CD14-positive monocyte (primary cell): ENCODE results near the gene OR2M5. TPM values are rescaled to one million over a fixed set of nuclear protein-coding genes. Genes with fewer than 3 reads are reported as not detected.

ENCODE experiments used
- DNase-seq, 3 donors: peaks; one replicate each; pipeline ENCODE4 v3.0.0-alpha.2; 2011 to 2022
- H2AFZ ChIP-seq: 2 replicates; pipeline ENCODE4 v1.6.0; 2012; ENCODE audit warnings: mild to moderate bottlenecking, low read depth, low read length, inconsistent platforms; ENCODE audit not compliant: insufficient read depth, poor library complexity, severe bottlenecking
- H3K27ac ChIP-seq, 2 donors: 1 replicate in 1 of 2; 2 replicates in 1 of 2; pipeline ENCODE4 v1.5.1; 2012 to 2013; ENCODE audit warnings: low read length in 2 of 2, control low read depth in 1 of 2, inconsistent platforms in 1 of 2, low read depth in 1 of 2, mild to moderate bottlenecking in 1 of 2
- H3K27me3 ChIP-seq, 2 donors: one replicate each; pipeline versions ENCODE4 v1.6.0 to v1.6.1; 2011 to 2013; ENCODE audit warnings: low read length in 2 of 2; ENCODE audit not compliant: control insufficient read depth in 2 of 2, insufficient read depth in 2 of 2
- H3K36me3 ChIP-seq, 2 donors: replicated peaks in 1 of 2; 1 replicate in 1 of 2; 2 replicates in 1 of 2; pipeline versions ENCODE4 v1.5.1 to v1.6.1; 2012 to 2013; ENCODE audit warnings: low read length in 2 of 2, control low read depth in 1 of 2, inconsistent platforms in 1 of 2, mild to moderate bottlenecking in 1 of 2; ENCODE audit not compliant: insufficient read depth in 2 of 2, control insufficient read depth in 1 of 2
- H3K4me1 ChIP-seq, 2 donors: 1 replicate in 1 of 2; 2 replicates in 1 of 2; pipeline versions ENCODE4 v1.5.1 to v1.6.1; 2012 to 2013; ENCODE audit warnings: low read length in 2 of 2, control low read depth in 1 of 2, inconsistent platforms in 1 of 2, mild to moderate bottlenecking in 1 of 2, moderate library complexity in 1 of 2; ENCODE audit not compliant: insufficient read depth in 2 of 2, control insufficient read depth in 1 of 2
- H3K4me2 ChIP-seq: replicated peaks from 2 replicates; pipeline ENCODE3; 2012; ENCODE audit warnings: low read length, moderate library complexity, mild to moderate bottlenecking; ENCODE audit not compliant: poor library complexity, severe bottlenecking; ENCODE audit errors: extremely low read depth
- H3K4me3 ChIP-seq, 3 experiments: fragments of 200-600 bp in 1 of 3; sonication (generic) in 1 of 3; replicated peaks in 1 of 3; 1 replicate in 2 of 3; 2 replicates in 1 of 3; pipeline ENCODE4 v1.5.1; 2011 to 2013; ENCODE audit warnings: low read length in 3 of 3, mild to moderate bottlenecking in 3 of 3, control low read depth in 2 of 3, low read depth in 2 of 3, inconsistent platforms in 1 of 3, moderate library complexity in 1 of 3
- H3K79me2 ChIP-seq: 2 replicates; pipeline ENCODE4 v1.6.0; 2012; ENCODE audit warnings: mild to moderate bottlenecking, control low read depth, inconsistent platforms, low read length, moderate library complexity; ENCODE audit not compliant: insufficient read depth
- H3K9ac ChIP-seq: 2 replicates; pipeline ENCODE4 v1.6.0; 2017; ENCODE audit warnings: low read length, mild to moderate bottlenecking; ENCODE audit not compliant: insufficient read depth, poor library complexity, severe bottlenecking
- H3K9me3 ChIP-seq, 2 donors: replicated peaks in 1 of 2; 1 replicate in 1 of 2; 2 replicates in 1 of 2; pipeline versions ENCODE4 v1.5.1 to v1.6.1; 2012 to 2013; ENCODE audit warnings: low read length in 2 of 2, control low read depth in 1 of 2; ENCODE audit not compliant: control insufficient read depth in 1 of 2, insufficient read depth in 1 of 2
- H4K20me1 ChIP-seq: 2 replicates; pipeline ENCODE4 v1.6.0; 2012; ENCODE audit warnings: mild to moderate bottlenecking, low read length, control low read depth, moderate library complexity; ENCODE audit not compliant: insufficient read depth
- H3K27ac Mint-ChIP-seq, 7 donors: one replicate each; pipeline ENCODE4 v1.8.0; 2020; ENCODE audit warnings: mild to moderate bottlenecking in 7 of 7, mixed read lengths in 7 of 7, moderate library complexity in 6 of 7, inconsistent platforms in 2 of 7
- H3K27me3 Mint-ChIP-seq, 3 donors: one replicate each; pipeline ENCODE4 v1.8.0; 2021 to 2022; ENCODE audit warnings: low read depth in 3 of 3, mild to moderate bottlenecking in 3 of 3, mixed read lengths in 3 of 3, moderate library complexity in 3 of 3, inconsistent platforms in 1 of 3
- H3K36me3 Mint-ChIP-seq, 2 donors: one replicate each; pipeline ENCODE4 v1.8.0; 2020; ENCODE audit warnings: mixed read lengths in 2 of 2, inconsistent platforms in 1 of 2, mild to moderate bottlenecking in 1 of 2
- H3K4me1 Mint-ChIP-seq: one replicate; pipeline ENCODE4 v1.8.0; 2020; ENCODE audit warnings: mild to moderate bottlenecking, mixed read lengths
- H3K4me3 Mint-ChIP-seq, 2 donors: one replicate each; pipeline ENCODE4 v1.8.0; 2020; ENCODE audit warnings: mild to moderate bottlenecking in 2 of 2, mixed read lengths in 2 of 2, moderate library complexity in 1 of 2
- H3K9me3 Mint-ChIP-seq, 7 donors: one replicate each; pipeline ENCODE4 v1.8.0; 2020 to 2022; ENCODE audit warnings: mixed read lengths in 7 of 7, mild to moderate bottlenecking in 6 of 7, moderate library complexity in 6 of 7, inconsistent platforms in 2 of 7
- WGBS: methylation state at CpG from one replicate; pipeline ENCODE4 v1.1.5; 2013; ENCODE audit warnings: missing lambda C conversion rate; ENCODE audit not compliant: insufficient coverage; 5-methylcytosine and 5-hydroxymethylcytosine counted together
- intact Hi-C, 2 donors: fragments of 100-400 bp; cut with micrococcal nuclease; formaldehyde crosslinking; loops; one replicate each; pipeline versions ENCODE4 v1.15.0 to v1.15.1; 2023
- polyA minus RNA-seq: library from RNA; depleted of rRNA, polyadenylated mRNA; stranded (reverse); fragments of >200 nt; gene quantifications from 2 replicates; pipeline ENCODE4 v1.2.3, GENCODE V29; 2012
- polyA plus RNA-seq, 3 donors: library from polyadenylated mRNA; depleted of rRNA in 1 of 3; unstranded in 2 of 3; stranded (reverse) in 1 of 3; fragments of 300-500 nt in 2 of 3; fragments of >200 nt in 1 of 3; fragmentation: Illumina TruSeq in 2 of 3; gene quantifications; 1 replicate in 2 of 3; 2 replicates in 1 of 3; pipeline ENCODE4 v1.2.3, GENCODE V29; 2012 to 2021
- total RNA-seq, 12 experiments: library from RNA in 1 of 12; stranded (reverse) in 1 of 12; fragments of 120-200 nt in 1 of 12; gene quantifications; one replicate each; pipeline ENCODE4 v1.2.4 and lab custom pipeline; 2013 to 2026; ENCODE audit warnings: mixed read lengths in 6 of 12, inconsistent platforms in 1 of 12
- TF ChIP-seq, protein P1 (sequence below): fragments of 200-600 bp; IDR thresholded peaks from one replicate; pipeline ENCODE4 v1.8.0; 2022; ENCODE audit warnings: antibody characterized with exemption, mild to moderate bottlenecking

OR2M5 gene
- not detected for total RNA-seq (2013)
- polyA plus RNA-seq (not detected), polyA minus RNA-seq (not detected in 2 replicates), total RNA-seq (lab: John Stamatoyannopoulos, UW) (0 to 0.35 (median 0) reads per million in 11 experiments)

- Mint-ChIP-seq H3K4me3 (no peak within 1 kb of the TSS), H3K9me3 (peaks cover 0 to 11% (median 5%) of the 10 kb centered on the region in 7 donors), H3K36me3 (no peaks in the 10 kb centered on the region), H3K27me3 (peaks cover 0 to 2% (median 0%) of the 10 kb centered on the region in 3 donors), H3K4me1 (no peaks in the 10 kb centered on the region), H3K27ac (no peak within 1 kb of the TSS)
- H3K27ac ChIP-seq: no peak within 1 kb of the TSS
- no peaks in the 10 kb centered on the region for H4K20me1 ChIP-seq
- no peak within 1 kb of the TSS for H3K4me3 ChIP-seq
- no peak within 1 kb of the TSS for H3K9ac ChIP-seq
- H3K4me1 ChIP-seq: no peaks in the 10 kb centered on the region
- no peak for DNase-seq
- intact Hi-C loops: no loop called here
- H3K36me3 ChIP-seq: no peaks in the 10 kb centered on the region
- no peaks in the 10 kb centered on the region for H3K79me2 ChIP-seq
- no peaks in the 10 kb centered on the region for H3K27me3 ChIP-seq
- H3K4me2 ChIP-seq: no peak within 1 kb of the TSS
- peaks cover 0 to 3% of the 10 kb centered on the region in 2 donors for H3K9me3 ChIP-seq
- TF ChIP-seq, protein P1, sequence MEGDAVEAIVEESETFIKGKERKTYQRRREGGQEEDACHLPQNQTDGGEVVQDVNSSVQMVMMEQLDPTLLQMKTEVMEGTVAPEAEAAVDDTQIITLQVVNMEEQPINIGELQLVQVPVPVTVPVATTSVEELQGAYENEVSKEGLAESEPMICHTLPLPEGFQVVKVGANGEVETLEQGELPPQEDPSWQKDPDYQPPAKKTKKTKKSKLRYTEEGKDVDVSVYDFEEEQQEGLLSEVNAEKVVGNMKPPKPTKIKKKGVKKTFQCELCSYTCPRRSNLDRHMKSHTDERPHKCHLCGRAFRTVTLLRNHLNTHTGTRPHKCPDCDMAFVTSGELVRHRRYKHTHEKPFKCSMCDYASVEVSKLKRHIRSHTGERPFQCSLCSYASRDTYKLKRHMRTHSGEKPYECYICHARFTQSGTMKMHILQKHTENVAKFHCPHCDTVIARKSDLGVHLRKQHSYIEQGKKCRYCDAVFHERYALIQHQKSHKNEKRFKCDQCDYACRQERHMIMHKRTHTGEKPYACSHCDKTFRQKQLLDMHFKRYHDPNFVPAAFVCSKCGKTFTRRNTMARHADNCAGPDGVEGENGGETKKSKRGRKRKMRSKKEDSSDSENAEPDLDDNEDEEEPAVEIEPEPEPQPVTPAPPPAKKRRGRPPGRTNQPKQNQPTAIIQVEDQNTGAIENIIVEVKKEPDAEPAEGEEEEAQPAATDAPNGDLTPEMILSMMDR: no peak
- H2AFZ ChIP-seq: no peak within 1 kb of the TSS
- no CpG with 5 or more reads among the region's 3 CpGs for WGBS
Measured at GRCh38 chr1:248144513-248145198, at the start of gene OR2M5. OR2M5 (plus strand) TSS chr1:248145148; CDS start chr1:248145148, 0 bp downstream.

DNA sequence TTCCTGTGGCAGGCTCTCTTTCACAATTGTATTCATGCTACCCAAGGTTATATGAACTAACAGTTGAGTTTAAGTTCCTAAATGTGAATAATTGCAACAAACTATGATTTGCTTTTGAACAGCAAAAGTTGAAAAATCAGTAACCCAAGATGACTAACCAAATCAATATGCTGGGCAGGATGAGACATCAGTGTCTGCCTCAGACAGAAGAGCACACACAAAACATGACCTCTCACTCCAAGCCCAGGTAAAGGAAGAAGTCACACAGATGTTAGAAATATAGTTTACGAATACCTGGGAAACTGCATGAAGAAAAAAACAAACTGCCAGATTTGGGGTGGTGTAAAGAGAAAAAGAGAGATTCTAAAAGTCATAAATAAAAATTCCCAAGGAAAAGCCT lies 46.4 kb upstream of the OR2M5 start:
- intact Hi-C loops: no loop called here
- Histone ChIP-seq H3K4me1 (no peaks in the 10 kb centered on the region), H3K27me3 (no peaks in the 10 kb centered on the region), H3K4me3 (no peak overlapping the region), H2AFZ (no peak overlapping the region), H4K20me1 (no peaks in the 10 kb centered on the region), H3K36me3 (no peaks in the 10 kb centered on the region), H3K4me2 (no peak overlapping the region), H3K79me2 (no peaks in the 10 kb centered on the region), H3K27ac (no peak overlapping the region), H3K9me3 (no peaks in the 10 kb centered on the region), H3K9ac (no peak overlapping the region)
- no CpG with 5 or more reads among the region's 1 CpG for WGBS
- Mint-ChIP-seq H3K4me3 (no peak overlapping the region), H3K4me1 (no peaks in the 10 kb centered on the region), H3K27me3 (peaks cover 0 to 2% (median 2%) of the 10 kb centered on the region in 3 donors), H3K27ac (no peak overlapping the region), H3K9me3 (peaks cover 0 to 9% (median 3%) of the 10 kb centered on the region in 7 donors), H3K36me3 (no peaks in the 10 kb centered on the region)
- no peak for DNase-seq
- TF ChIP-seq, protein P1: no peak
